Astrocyte (in vitro differentiated cells and primary cell): ENCODE results near the gene ROM1.

Experiments used
- EZH2 ChIP-seq: IDR thresholded peaks from 2 replicates; pipeline ENCODE4 v1.6.1; 2012; ENCODE audit warnings: mild to moderate bottlenecking, low read length, inconsistent platforms; ENCODE audit not compliant: insufficient read depth
- TF ChIP-seq, protein P1 (sequence below): IDR thresholded peaks from 2 replicates; pipeline ENCODE4 v1.5.1; 2011; ENCODE audit warnings: low read depth, mild to moderate bottlenecking, inconsistent platforms, low read length, moderate library complexity; ENCODE audit not compliant: insufficient read depth

DNA sequence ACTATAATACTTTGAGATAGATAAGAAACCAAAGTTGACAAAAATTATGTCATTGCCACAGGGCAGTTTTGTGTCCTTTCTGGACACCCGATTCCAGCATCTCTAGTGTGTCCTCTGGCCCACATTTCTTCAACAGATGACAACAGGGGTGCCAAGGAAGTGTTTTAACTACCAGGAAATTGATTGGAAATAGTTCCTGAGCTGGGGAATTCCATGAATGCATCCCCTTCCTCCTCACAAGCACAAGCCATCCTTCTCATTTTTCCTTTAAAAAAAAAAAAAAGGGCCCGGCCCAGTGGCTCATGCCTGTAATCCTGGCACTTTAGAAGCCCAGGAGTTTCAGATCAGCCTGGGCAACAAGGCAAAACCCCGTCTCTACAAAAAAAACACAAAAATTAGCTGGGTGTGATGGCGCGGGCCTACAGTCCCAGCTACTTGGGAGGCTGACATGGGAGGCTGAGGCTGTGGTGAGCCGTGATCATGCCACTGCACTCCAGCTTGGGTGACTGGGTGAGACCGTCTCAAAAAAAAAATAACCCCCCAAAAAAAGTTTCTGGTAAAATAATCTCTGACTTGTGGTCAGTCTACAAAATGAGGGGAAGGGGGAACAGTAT, 9.5 kb downstream of the ROM1 start:
- TF ChIP-seq, protein P1, sequence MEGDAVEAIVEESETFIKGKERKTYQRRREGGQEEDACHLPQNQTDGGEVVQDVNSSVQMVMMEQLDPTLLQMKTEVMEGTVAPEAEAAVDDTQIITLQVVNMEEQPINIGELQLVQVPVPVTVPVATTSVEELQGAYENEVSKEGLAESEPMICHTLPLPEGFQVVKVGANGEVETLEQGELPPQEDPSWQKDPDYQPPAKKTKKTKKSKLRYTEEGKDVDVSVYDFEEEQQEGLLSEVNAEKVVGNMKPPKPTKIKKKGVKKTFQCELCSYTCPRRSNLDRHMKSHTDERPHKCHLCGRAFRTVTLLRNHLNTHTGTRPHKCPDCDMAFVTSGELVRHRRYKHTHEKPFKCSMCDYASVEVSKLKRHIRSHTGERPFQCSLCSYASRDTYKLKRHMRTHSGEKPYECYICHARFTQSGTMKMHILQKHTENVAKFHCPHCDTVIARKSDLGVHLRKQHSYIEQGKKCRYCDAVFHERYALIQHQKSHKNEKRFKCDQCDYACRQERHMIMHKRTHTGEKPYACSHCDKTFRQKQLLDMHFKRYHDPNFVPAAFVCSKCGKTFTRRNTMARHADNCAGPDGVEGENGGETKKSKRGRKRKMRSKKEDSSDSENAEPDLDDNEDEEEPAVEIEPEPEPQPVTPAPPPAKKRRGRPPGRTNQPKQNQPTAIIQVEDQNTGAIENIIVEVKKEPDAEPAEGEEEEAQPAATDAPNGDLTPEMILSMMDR: no peak
- TF ChIP-seq EZH2: no peak
